HG02678 (cell line): ENCODE results near the gene TAF15.
A peak's percentile ranks its signal among the peaks of the same experiment; 100 is the strongest.

ENCODE experiments used
- ATAC-seq: cut with Tn5 transposase; IDR thresholded peaks from one replicate; pipeline ENCODE4 v1.9.1; 2021; ENCODE audit warnings: mild to moderate bottlenecking, moderate library complexity; ENCODE audit not compliant: unreplicated experiment

Gene TAF15

DNA sequence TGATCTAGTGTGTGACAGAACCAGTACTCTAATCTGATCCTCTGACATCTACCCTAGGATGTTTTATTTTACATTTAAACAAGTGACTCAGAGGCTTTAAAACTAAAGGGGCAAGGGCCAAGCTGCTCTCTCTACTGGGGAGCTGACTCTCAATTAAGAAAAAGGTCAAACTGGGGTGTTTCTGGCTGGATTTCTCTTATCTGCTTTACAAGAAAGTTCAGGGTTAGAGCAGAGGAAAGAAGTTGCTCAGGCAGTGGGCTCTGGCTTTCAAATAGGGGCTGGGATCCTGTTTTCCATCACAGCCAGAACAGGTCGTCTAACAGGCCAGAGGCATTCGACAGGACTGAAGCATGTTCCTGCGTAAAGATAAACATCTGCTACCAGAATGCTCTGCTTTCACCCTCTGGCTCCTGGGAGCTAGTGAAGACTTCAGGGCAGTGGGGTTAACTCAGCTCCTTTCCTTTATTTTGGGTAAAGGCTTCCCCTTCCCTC lies 22.3 kb upstream of the TAF15 start:
- ATAC-seq = no peak

DNA sequence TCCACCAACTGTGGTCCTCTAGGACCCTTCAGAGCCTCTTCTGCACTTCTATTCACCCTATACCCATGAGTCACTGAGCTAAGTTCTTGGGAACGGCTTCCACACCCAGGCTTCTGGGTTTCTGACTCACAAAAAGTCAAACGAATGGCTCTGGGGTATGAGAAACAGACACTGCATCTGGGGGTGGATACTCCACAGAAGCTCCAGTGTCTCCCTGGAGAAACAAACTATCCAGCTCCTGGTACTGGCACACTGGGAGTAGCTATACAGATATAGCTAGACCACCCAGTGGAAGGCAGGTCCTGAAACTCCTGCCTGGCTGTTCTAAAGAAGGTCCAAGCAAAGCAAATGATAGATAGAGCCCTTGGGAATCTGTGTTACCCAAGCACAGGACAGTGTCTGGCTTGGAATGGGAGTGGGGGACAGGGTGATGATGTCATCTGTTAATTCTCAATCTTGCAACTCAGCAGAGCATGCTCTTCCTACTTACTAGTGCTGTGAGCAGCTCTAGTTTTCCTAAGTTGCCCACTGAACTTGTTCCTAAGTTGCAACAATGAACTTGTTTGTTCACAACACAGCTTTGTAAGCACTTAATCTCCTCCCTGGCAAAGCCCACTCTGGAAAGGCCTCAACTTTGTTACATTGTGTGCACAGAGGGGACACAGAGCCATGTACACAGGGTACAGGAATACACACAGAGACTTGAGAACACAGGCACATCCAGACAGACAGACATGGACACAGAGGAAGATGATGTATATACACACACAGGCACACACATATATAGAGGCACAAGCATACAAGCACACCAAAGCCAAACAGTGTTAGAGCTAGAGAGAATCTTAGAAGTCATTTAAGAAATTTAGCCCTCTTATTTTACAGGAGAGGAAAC lies 20.6 kb upstream of the TAF15 start:
- ATAC-seq = no peak

- no peak for ATAC-seq
Measured at GRCh38 chr17:35790841-35791240, 18.4 kb upstream of the TAF15 start.

- no peak for ATAC-seq
Measured at GRCh38 chr17:35791681-35792350, 17.5 kb upstream of the TAF15 start.

GRCh38 chr17:35793257-35793656 lies 16.0 kb upstream of the TAF15 start:
- no peak for ATAC-seq

DNA sequence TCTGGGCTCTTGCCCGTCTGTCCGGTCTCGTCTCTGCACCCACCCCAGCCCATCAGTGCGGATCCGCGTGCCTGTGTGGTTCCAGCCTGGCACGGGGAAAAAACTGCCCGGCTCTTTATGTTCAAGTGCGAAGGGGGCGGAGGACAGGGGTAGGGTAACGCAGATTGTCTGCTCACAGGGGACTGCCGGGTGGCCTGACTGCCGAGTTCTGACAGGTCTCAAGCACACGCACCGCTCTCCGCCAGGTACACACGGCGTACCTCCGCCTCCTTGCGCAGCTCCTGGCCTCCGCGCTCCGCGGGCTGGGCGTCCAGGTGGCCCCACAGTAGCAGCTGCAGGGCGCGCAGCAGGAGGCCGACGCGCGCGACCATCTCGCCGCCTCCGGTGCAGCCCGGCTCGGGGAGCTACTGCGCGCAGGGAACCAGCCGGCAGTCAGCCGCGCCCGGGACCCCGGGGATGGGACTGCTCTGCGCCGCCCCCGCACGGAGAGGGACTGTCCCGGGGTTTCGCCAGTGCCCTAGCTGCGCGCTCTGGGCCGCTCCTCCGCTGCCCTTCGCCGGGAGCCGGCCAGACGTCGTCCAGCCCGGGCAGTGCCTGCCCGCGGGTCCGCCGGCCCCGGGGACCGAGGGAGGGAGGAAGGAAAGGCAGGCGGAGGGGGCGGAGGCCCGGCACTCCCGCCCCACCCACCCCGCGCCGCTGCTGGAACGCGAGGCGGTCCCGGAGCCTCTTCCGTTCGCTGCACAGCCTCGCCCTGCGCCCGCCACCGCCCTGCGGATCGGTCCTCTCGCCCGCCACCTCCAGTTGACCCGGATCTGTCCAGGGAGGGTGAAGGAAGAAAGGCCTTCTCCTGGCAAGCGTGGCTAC lies 14.0 kb upstream of the TAF15 start, which contains the start of gene MMP28:
TSS of gene MMP28 (minus strand) at position 635 of the 864 bp plus-strand sequence. CDS start at position 371, 264 bp downstream.
- ATAC-seq = no peak

GRCh38 chr17:35795871-35796265 lies 13.4 kb upstream of the TAF15 start:
- no peak for ATAC-seq

DNA sequence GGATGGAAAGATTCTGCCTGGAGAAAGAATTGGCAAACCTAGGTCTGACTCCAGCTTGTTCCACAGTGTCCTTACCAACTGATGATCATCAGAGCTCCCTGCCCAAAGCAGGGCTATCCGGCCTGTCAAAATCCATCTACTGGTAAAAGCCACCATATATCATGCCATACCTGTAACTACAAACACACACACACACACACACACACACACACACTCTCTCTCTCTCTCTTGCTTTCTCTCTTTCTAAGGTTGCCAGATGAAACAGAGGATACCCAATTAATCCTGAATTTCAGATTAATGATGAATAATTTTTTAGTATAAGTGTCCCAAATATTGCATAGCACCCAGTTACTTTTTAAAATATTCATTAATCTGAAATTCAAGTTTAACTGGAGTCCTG lies 12.3 kb upstream of the TAF15 start:
- no peak for ATAC-seq

DNA sequence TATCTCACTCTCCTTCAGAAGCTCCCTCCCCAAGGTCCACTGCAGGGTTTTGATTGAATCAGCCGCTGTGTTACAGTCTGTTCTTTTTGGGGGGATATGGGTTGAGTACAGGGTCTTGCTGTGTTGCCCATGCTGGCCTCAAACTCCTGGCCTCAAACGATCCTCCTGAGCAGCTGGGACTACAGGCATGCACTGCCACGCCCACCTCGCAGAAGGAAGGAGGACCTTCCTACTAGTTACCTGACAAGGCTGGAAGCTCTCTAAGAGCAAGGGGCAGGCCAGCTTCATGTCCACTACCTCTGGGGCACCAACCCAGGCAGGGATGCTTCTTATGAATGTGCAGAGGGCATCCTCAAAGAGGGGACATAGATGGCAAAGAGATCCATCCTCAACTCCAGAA lies 11.9 kb upstream of the TAF15 start:
- no peak for ATAC-seq

GRCh38 chr17:35797918-35798317 lies 11.4 kb upstream of the TAF15 start:
- no peak for ATAC-seq

- no peak for ATAC-seq
Measured at GRCh38 chr17:35799942-35800341, 9.3 kb upstream of the TAF15 start.

GRCh38 chr17:35801583-35802224 lies 7.6 kb upstream of the TAF15 start:
- peak; percentile 43 for ATAC-seq

DNA sequence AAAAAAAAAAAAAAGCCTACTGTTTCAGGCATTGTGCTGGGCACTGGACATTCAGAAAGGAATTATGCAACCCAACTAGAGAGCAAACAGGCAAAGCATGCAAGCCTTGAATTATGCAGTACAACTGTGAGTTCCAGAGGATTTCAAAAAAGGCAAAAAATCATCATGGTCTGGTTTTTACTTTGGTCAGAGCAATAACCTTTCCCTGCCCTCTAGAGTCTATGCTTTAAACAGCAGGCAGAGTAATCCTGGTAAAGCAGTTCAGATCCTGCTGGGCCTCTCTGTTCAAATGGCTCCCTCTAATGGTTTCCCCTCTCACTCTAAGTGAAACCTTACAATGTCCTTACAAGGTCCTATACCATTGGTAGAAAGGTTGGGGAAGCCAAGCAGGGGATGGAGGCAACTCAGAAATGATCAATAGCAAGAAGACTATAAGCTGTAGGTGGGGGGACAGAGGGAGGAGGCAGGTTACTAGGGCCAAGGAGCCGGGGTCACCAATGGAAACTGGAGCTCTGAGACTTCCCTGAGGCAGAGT lies 4.6 kb upstream of the TAF15 start:
- no peak for ATAC-seq

- no peak for ATAC-seq
Measured at GRCh38 chr17:35807371-35808144, 1.7 kb upstream of the TAF15 start.

DNA sequence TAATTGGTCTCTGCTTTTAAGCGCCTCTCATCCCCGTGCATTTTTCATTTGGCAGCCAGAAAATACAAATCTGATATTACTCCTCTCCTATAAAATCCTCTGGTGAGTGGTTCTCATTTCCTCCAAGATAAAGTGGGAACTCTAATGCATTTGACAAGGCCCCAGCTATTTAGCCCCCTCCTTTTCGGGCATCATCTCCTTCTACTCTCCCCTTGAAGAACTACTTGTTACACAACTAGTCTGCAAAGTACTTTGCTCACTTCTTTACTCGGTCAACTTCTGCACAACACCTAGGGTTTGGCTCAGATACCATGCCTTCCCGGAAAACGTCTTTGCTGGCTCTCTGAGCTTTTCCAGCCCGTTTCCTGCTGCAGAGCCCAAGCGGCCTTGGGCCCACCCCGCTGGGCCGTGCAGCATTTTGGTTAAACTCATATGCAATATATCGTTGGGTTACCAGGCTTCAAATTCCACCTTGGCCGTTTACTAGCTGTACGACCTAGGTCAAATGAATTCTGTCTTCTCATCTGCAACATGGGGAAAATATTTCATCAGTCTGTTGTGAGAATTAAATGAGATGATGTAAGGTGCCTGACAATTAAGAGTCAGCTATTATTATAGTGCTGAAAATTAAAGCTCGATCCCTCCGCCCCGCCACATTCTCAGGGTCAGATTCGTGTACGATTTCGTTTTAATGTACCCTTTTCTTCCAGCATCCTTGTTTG lies 883 bp upstream of the TAF15 start:
- no peak for ATAC-seq

DNA sequence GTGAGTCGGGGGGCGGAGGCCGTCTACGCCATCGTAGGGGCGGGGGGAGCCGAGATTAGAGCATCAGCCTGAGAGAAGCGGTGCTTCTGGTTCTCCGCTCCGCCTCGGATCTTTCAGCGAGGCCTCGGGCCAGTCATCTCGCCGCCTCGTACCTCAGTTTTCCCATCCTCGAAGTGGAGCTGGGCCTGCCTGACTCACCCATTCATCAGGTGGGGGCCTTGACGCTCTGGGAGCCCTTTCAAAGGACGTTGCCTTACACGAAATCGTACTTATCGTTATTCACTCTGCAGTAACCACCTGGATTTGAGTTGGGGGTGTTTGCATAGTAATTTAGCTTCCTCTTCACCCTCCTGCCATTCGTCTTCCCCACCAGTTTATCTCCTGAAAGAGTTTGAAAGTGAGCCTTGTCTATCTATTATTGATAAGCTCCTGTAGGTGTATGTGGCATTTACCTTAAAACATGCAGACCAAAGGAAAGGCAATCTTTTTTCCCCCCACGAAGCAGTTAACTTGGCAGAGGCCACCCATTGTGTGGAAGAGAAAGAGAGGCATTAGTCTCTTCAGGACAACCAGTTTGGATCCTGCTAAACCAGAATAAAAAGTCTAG lies 674 bp downstream of the TAF15 start:
- ATAC-seq = no peak

DNA sequence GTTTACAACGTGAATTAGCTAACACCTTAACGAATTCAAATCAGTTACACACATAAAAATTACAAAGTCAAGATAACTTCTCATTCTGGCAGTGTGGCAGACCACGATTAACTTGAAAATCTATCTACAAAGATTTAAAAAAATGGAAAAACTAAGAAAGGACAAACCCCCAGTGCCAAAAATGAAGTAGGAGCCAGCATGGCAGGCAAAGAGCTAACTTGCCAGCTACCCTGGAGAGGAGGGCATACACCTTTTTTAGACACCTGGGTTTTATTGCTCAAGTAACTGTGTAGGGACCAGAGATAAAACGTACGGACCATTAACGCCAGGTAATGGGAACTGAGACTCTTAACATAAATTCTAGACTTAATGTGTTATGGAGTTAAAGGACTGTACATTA lies 2.5 kb downstream of the TAF15 start:
- no peak for ATAC-seq

GRCh38 chr17:35812456-35812855 lies 3.2 kb downstream of the TAF15 start:
- ATAC-seq = no peak

GRCh38 chr17:35816723-35817122 lies 7.4 kb downstream of the TAF15 start:
- ATAC-seq = no peak
